GM06990 (cell line): ENCODE measurements around the gene TMEM229B.

ENCODE experiments used
- DNase-seq: peaks from one replicate; pipeline ENCODE4 v3.0.0-alpha.2; 2011; ENCODE audit not compliant: insufficient read length; ENCODE audit errors: extremely low read depth
- H3K27me3 ChIP-seq: replicated peaks from 2 replicates; pipeline ENCODE4 v1.6.0; 2011; ENCODE audit warnings: low read length; ENCODE audit not compliant: control insufficient read depth, insufficient read depth
- H3K36me3 ChIP-seq: 2 replicates; pipeline ENCODE4 v1.5.1; 2011; ENCODE audit warnings: low read length; ENCODE audit not compliant: control insufficient read depth, insufficient read depth
- H3K4me3 ChIP-seq: replicated peaks from 2 replicates; pipeline ENCODE4 v1.5.1; 2011; ENCODE audit warnings: low read depth, mild to moderate bottlenecking, control low read depth, low read length
- CTCF ChIP-seq: IDR thresholded peaks from 2 replicates; pipeline ENCODE4 v1.5.1; 2011; ENCODE audit warnings: low read length, control low read depth, mild to moderate bottlenecking, inconsistent platforms; ENCODE audit not compliant: insufficient read depth, poor library complexity, severe bottlenecking

The TMEM229B gene

GRCh38 chr14:67432050-67432564 is 56.4 kb downstream of the TMEM229B start:
- H3K4me3 ChIP-seq = no peak overlapping the region
- no peak for TF ChIP-seq CTCF
- no peaks in the 10 kb centered on the region for H3K36me3 ChIP-seq
- no peaks in the 10 kb centered on the region; the same call in 1 of the 2 replicates for H3K27me3 ChIP-seq
- no peak for DNase-seq

GRCh38 chr14:67429510-67430205 is 58.9 kb downstream of the TMEM229B start:
- DNase-seq = no peak
- Histone ChIP-seq H3K4me3 (no peak overlapping the region), H3K36me3 (no peaks in the 10 kb centered on the region), H3K27me3 (no peaks in the 10 kb centered on the region; the same call in 1 of the 2 replicates)
- no peak for TF ChIP-seq CTCF

- Histone ChIP-seq H3K36me3 (no peaks in the 10 kb centered on the region), H3K4me3 (no peak overlapping the region), H3K27me3 (no peaks in the 10 kb centered on the region; the same call in 1 of the 2 replicates)
- DNase-seq = no peak
- no peak for TF ChIP-seq CTCF
These were observed 60.0 kb downstream of the TMEM229B start for GRCh38 chr14:67428501-67429031.

GRCh38 chr14:67426983-67427606 is 61.4 kb downstream of the TMEM229B start:
- peak; percentile 39 for DNase-seq
- H3K4me3 ChIP-seq = no peak overlapping the region
- peak; percentile 78 for TF ChIP-seq CTCF
- H3K36me3 ChIP-seq = no peaks in the 10 kb centered on the region
- no peaks in the 10 kb centered on the region; the same call in 1 of the 2 replicates for H3K27me3 ChIP-seq

- Histone ChIP-seq H3K4me3 (no peak overlapping the region), H3K36me3 (no peaks in the 10 kb centered on the region), H3K27me3 (no peaks in the 10 kb centered on the region; the same call in none of the 2 replicates)
- DNase-seq = no peak
- TF ChIP-seq CTCF = no peak
These were observed 62.4 kb downstream of the TMEM229B start for GRCh38 chr14:67426161-67426560.
